HCT116 (cell line): ENCODE results near the gene ZC2HC1C. TPM values are rescaled to one million over a fixed set of nuclear protein-coding genes. Genes with fewer than 3 reads are reported as not detected.
A peak's percentile ranks its signal among the peaks of the same experiment; 100 is the strongest.
"Not testable (repeated sequence)": the region's sequence is repeated elsewhere in the genome, so short reads cannot be mapped to it uniquely, and the experiment has no call there.

Experiments
- ATAC-seq: fragments of 200-7000 bp; cut with Tn5 transposase; 2 replicates; pipeline ENCODE4 v1.9.1; 2020; ENCODE audit warnings: mild to moderate bottlenecking, moderate library complexity
- BruUV-seq: library from RNA; stranded (reverse); fragments of 400-500 nt; replicated peaks from 2 replicates; lab custom pipeline; 2021; lab: Mats Ljungman, UMichigan
- CTCF ChIA-PET: fragments of 300-600 bp; sonication (Branson Sonifier 250); formaldehyde crosslinking; loops from one replicate; lab custom pipeline; 2021; ENCODE audit warnings: antibody characterized with exemption; lab: Charles Lee
- POLR2A ChIA-PET: fragments of 300-600, 350-600 bp; sonication (Branson Sonifier 250); formaldehyde crosslinking; loops from one replicate; lab custom pipeline; 2021; ENCODE audit warnings: antibody characterized with exemption; lab: Charles Lee
- RAD21 ChIA-PET, 2 experiments: fragments of 300-600 bp; sonication (Branson Sonifier 250); formaldehyde crosslinking; loops; one replicate each; lab custom pipeline; 2023; ENCODE audit warnings: low total read pairs in 2 of 2; ENCODE audit not compliant: uncharacterized antibody in 2 of 2, unreplicated experiment in 2 of 2, low non-redundant PET in 1 of 2; lab: Charles Lee
- DNase-seq: peaks from one replicate; pipeline ENCODE4 v3.0.0-alpha.2; 2010; ENCODE audit warnings: low read depth, low spot score
- H2AFZ ChIP-seq: fragments of 200-600 bp; shearing (Covaris generic), sonication (generic); 2 replicates; pipeline ENCODE4 v1.6.1; 2017; ENCODE audit warnings: low read depth, mixed run types, mixed read lengths, antibody characterized with exemption, low read length; ENCODE audit not compliant: poor library complexity, severe bottlenecking
- H3K27ac ChIP-seq: 2 replicates; pipeline ENCODE4 v1.5.1; 2012; ENCODE audit warnings: low read depth, low read length
- H3K27me3 ChIP-seq: fragments of 200-600 bp; sonication (generic); 2 replicates; pipeline ENCODE4 v1.6.1; 2016; ENCODE audit warnings: mixed run types, low read length, mixed read lengths; ENCODE audit not compliant: insufficient read depth
- H3K36me3 ChIP-seq, 2 experiments: fragments of 200-500 bp in 1 of 2; fragments of 200-600 bp in 1 of 2; sonication (Bioruptor generic) in 1 of 2; sonication (generic) in 1 of 2; 2 replicates each; pipeline versions ENCODE4 v1.5.1 to v1.6.1; 2014 to 2016; ENCODE audit warnings: low read length in 2 of 2, inconsistent platforms in 1 of 2, mixed read lengths in 1 of 2, mixed run types in 1 of 2; ENCODE audit not compliant: insufficient read depth in 2 of 2, control insufficient read depth in 1 of 2
- H3K4me1 ChIP-seq, 2 experiments: fragments of 200-600 bp in 1 of 2; sonication (generic) in 1 of 2; 2 replicates each; pipeline versions ENCODE4 v1.5.1 to v1.6.1; 2012 to 2017; ENCODE audit warnings: low read length in 2 of 2, inconsistent platforms in 1 of 2, mild to moderate bottlenecking in 1 of 2, mixed read lengths in 1 of 2, mixed run types in 1 of 2, moderate library complexity in 1 of 2; ENCODE audit not compliant: insufficient read depth in 2 of 2, control insufficient read depth in 1 of 2
- H3K4me2 ChIP-seq: fragments of 200-600 bp; sonication (generic); 2 replicates; pipeline ENCODE4 v1.6.1; 2017; ENCODE audit warnings: mixed run types, low read length, mixed read lengths
- H3K4me3 ChIP-seq, 2 experiments: fragments of 200-600 bp in 1 of 2; sonication (generic) in 1 of 2; replicated peaks in 1 of 2; 2 replicates each; pipeline ENCODE4 v1.5.1; 2011 to 2016; ENCODE audit warnings: low read length in 2 of 2, control low read depth in 1 of 2, low read depth in 1 of 2, mild to moderate bottlenecking in 1 of 2, mixed read lengths in 1 of 2, mixed run types in 1 of 2
- H3K79me2 ChIP-seq: fragments of 200-600 bp; sonication (generic); 2 replicates; pipeline ENCODE4 v1.6.1; 2017; ENCODE audit warnings: mild to moderate bottlenecking, mixed run types, low read length, moderate library complexity, mixed read lengths; ENCODE audit not compliant: insufficient read depth
- H3K9ac ChIP-seq: fragments of 200-600 bp; sonication (generic); 2 replicates; pipeline ENCODE4 v1.6.1; 2016; ENCODE audit warnings: low read length, mixed read lengths
- H3K9me2 ChIP-seq: fragments of 200-600 bp; sonication (generic), shearing (Covaris generic); 2 replicates; pipeline ENCODE4 v1.6.1; 2017; ENCODE audit warnings: mixed run types, mild to moderate bottlenecking, moderate library complexity; ENCODE audit not compliant: insufficient read depth
- H3K9me3 ChIP-seq, 2 experiments: fragments of 200-500 bp in 1 of 2; fragments of 200-600 bp in 1 of 2; sonication (Bioruptor generic) in 1 of 2; sonication (generic) in 1 of 2; 2 replicates each; pipeline ENCODE4 v1.6.1; 2014 to 2017; ENCODE audit warnings: low read length in 2 of 2, mixed read lengths in 2 of 2, inconsistent platforms in 1 of 2, low read depth in 1 of 2, mild to moderate bottlenecking in 1 of 2, mixed run types in 1 of 2, moderate library complexity in 1 of 2; ENCODE audit not compliant: control insufficient read depth in 1 of 2, insufficient read depth in 1 of 2
- H4K20me1 ChIP-seq: fragments of 200-600 bp; sonication (generic), shearing (Covaris generic); 2 replicates; pipeline ENCODE4 v1.6.1; 2017; ENCODE audit warnings: mixed run types, mild to moderate bottlenecking, moderate library complexity; ENCODE audit not compliant: insufficient read depth
- CTCF ChIP-seq, 3 experiments: fragments of 200-600 bp in 1 of 3; sonication (generic) in 1 of 3; IDR thresholded peaks in 2 of 3; conservative IDR thresholded peaks in 1 of 3; 2 replicates each; pipeline ENCODE4 v1.5.1; 2012 to 2017; ENCODE audit warnings: low read depth in 2 of 3, low read length in 2 of 3, antibody characterized with exemption in 1 of 3, borderline replicate concordance in 1 of 3, control low read depth in 1 of 3, mild to moderate bottlenecking in 1 of 3, mixed read lengths in 1 of 3, mixed run types in 1 of 3, moderate library complexity in 1 of 3; ENCODE audit not compliant: insufficient read depth in 1 of 3
- ELF1 ChIP-seq: IDR thresholded peaks from 2 replicates; pipeline ENCODE4 v1.6.1; 2012; ENCODE audit warnings: low read depth, borderline replicate concordance
- intact Hi-C: fragments of 100-400 bp; cut with micrococcal nuclease; formaldehyde crosslinking; loops from 2 replicates; pipeline ENCODE4 v1.10.0; 2022
- total RNA-seq: library from RNA; stranded (reverse); gene quantifications from one replicate; pipeline ENCODE4 v1.2.1, GENCODE V29; 2021; ENCODE audit not compliant: unreplicated experiment

The ZC2HC1C gene
- total RNA-seq, 1 experiment from 2014 or later, result 0.98 TPM

GRCh38 chr14:75126679-75127473, 57.4 kb downstream of the ZC2HC1C start, which contains the start of gene NEK9 (continued):
- TF ChIP-seq CTCF (IDR thresholded peaks at IDR 0.05 in 2 of 3, conservative IDR thresholded peaks at IDR 0.05 in 1 of 3; ENCODE audit: borderline replicate concordance in 1 of 3, insufficient read depth in 1 of 3, low read depth in 2 of 3, low read length in 2 of 3) (no peak), ELF1 (peak; percentile 38; the same call in 1 of the 2 replicates)

- not testable (repeated sequence) for BruUV-seq, DNase-seq, H3K9me3 ChIP-seq, H3K36me3 ChIP-seq, H4K20me1 ChIP-seq, H3K27me3 ChIP-seq, H3K9me2 ChIP-seq, H2AFZ ChIP-seq
- ChIA-PET RAD21 (interaction anchor here in 1 of 2 experiments (0.6 kb wide), 1 partner anchor 206 kb away, joined by 4 read pairs; no protein-coding TSS in a partner anchor), POLR2A (interaction anchor here (2.4 kb wide), 1 partner anchor 168 kb away, joined by 10 read pairs; no protein-coding TSS in a partner anchor), CTCF (interaction anchor here (1.2 kb wide), 1 partner anchor 204 kb away, joined by 3 read pairs; the partner anchor contains the start of gene RPS6KL1)
- intact Hi-C loops, result loop anchor here (5.0 kb wide), 1 partner anchor 435 kb away; no protein-coding TSS in a partner anchor
- peak; percentile 35 for ATAC-seq
- H3K27ac ChIP-seq, result peak overlapping the region; percentile 94
- peak overlapping the region; percentile 78 to 86 for H3K4me3 ChIP-seq
- TF ChIP-seq ELF1, result peak; percentile 16; the same call in 1 of the 2 replicates
- TF ChIP-seq, all 23 proteins: peak for 1; not testable (repeated sequence) for 22
- Histone ChIP-seq H3K4me1 (peaks cover 33 to 43% of the 10 kb centered on the region in 2 experiments), H3K4me2 (peak overlapping the region; percentile 93), H3K9ac (peak overlapping the region; percentile 97), H3K79me2 (peaks cover 50% of the 10 kb centered on the region)
Measured at GRCh38 chr14:75127474-75127820, 58.0 kb downstream of the ZC2HC1C start.
